Testis (tissue), 2 donors: Measurements from ENCODE around the gene RBFOX1.

Experiments
- POLR2A ChIP-seq: fragments of 450-650 bp; IDR thresholded peaks from one replicate; pipeline ENCODE4 v1.6.1; 2017; ENCODE audit warnings: antibody characterized with exemption, mild to moderate bottlenecking, moderate library complexity
- TF ChIP-seq, protein P1 (sequence below), 3 experiments: fragments of 450-650 bp in 2 of 3; fragments of 200-600 bp in 1 of 3; sonication (generic) in 1 of 3; IDR thresholded peaks; one replicate each; pipeline ENCODE4 v1.5.1; 2016 to 2019; ENCODE audit warnings: antibody characterized with exemption in 3 of 3, mild to moderate bottlenecking in 2 of 3, moderate library complexity in 1 of 3

DNA sequence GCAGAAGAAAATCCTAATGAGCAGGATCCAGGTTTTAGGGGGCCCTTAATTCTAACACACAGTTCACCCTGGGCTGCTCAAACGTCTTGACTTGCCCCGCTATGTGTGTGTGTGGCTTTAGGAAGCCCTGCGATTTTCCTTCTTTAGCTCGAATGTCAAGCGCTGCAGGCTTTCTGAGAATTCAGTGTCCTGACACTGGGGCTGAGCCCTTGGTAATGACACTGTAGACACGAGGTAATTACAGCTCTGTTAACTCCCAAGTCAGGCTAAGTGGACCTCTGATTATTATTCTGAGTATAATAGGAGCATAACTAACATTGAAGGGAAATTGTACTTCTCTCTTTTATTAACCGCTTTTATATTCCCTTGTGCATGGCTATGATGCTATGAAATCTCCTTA lies 202.1 kb downstream of the RBFOX1 start:
- TF ChIP-seq, protein P1, sequence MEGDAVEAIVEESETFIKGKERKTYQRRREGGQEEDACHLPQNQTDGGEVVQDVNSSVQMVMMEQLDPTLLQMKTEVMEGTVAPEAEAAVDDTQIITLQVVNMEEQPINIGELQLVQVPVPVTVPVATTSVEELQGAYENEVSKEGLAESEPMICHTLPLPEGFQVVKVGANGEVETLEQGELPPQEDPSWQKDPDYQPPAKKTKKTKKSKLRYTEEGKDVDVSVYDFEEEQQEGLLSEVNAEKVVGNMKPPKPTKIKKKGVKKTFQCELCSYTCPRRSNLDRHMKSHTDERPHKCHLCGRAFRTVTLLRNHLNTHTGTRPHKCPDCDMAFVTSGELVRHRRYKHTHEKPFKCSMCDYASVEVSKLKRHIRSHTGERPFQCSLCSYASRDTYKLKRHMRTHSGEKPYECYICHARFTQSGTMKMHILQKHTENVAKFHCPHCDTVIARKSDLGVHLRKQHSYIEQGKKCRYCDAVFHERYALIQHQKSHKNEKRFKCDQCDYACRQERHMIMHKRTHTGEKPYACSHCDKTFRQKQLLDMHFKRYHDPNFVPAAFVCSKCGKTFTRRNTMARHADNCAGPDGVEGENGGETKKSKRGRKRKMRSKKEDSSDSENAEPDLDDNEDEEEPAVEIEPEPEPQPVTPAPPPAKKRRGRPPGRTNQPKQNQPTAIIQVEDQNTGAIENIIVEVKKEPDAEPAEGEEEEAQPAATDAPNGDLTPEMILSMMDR (IDR thresholded peaks at IDR 0.05), result no peak
- TF ChIP-seq POLR2A, result no peak
